Measurements from ENCODE around the gene PCLO. TPM values are rescaled to one million over a fixed set of nuclear protein-coding genes. Genes with fewer than 3 reads are reported as not detected.

PCLO gene
- total RNA-seq, 2 donors from 2014 or later, result 2.9 to 6.3 TPM

DNA sequence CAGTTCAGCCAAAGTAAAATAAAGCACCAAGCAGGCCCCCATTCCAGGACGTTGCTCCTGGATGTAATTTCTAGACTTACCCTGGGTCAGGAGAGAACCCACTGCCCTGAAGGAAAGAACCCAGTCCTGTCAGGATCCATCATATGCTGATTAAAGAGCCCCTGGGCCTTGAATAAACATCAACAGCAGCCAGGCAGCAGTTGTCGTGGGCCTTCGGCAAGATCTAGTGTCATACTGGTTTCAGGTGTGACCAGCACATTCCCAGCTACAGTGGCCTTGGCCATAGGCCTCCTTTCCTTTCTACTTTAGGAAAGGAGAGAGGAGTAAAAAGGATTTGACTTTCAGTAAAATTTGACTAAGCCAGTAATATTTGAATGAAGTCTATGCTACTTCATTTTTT, 430.0 kb downstream of the PCLO start:
- Histone ChIP-seq H3K36me3 (no peaks in the 10 kb centered on the region), H3K27ac (no peak overlapping the region), H3K9me3 (no peaks in the 10 kb centered on the region), H3K27me3 (no peaks in the 10 kb centered on the region), H3K4me1 (no peaks in the 10 kb centered on the region), H3K4me3 (no peak overlapping the region)
- TF ChIP-seq, protein P1, sequence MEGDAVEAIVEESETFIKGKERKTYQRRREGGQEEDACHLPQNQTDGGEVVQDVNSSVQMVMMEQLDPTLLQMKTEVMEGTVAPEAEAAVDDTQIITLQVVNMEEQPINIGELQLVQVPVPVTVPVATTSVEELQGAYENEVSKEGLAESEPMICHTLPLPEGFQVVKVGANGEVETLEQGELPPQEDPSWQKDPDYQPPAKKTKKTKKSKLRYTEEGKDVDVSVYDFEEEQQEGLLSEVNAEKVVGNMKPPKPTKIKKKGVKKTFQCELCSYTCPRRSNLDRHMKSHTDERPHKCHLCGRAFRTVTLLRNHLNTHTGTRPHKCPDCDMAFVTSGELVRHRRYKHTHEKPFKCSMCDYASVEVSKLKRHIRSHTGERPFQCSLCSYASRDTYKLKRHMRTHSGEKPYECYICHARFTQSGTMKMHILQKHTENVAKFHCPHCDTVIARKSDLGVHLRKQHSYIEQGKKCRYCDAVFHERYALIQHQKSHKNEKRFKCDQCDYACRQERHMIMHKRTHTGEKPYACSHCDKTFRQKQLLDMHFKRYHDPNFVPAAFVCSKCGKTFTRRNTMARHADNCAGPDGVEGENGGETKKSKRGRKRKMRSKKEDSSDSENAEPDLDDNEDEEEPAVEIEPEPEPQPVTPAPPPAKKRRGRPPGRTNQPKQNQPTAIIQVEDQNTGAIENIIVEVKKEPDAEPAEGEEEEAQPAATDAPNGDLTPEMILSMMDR (IDR thresholded peaks at IDR 0.05), result no peak
- DNase-seq (ENCODE audit: low spot score), result no peak

- H3K27ac ChIP-seq, result no peak overlapping the region
- DNase-seq (ENCODE audit: low spot score), result no peak
Measured at GRCh38 chr7:82729172-82730030, 433.3 kb downstream of the PCLO start.

GRCh38 chr7:82726038-82726800, 436.5 kb downstream of the PCLO start:
- TF ChIP-seq, protein P1 (IDR thresholded peaks at IDR 0.05), result no peak
- Histone ChIP-seq H3K36me3 (no peaks in the 10 kb centered on the region), H3K9me3 (no peaks in the 10 kb centered on the region), H3K27me3 (no peaks in the 10 kb centered on the region), H3K4me1 (no peaks in the 10 kb centered on the region), H3K27ac (no peak overlapping the region), H3K4me3 (no peak overlapping the region)
- no peak for DNase-seq (ENCODE audit: low spot score)

More at GRCh38 chr7:82729172-82730030, 433.3 kb downstream of the PCLO start:
- TF ChIP-seq, protein P1 (IDR thresholded peaks at IDR 0.05), result peak in 1 of 2 donors; percentile 65
- H3K4me3 ChIP-seq, result no peak overlapping the region
- no peaks in the 10 kb centered on the region for H3K36me3 ChIP-seq
- H3K4me1 ChIP-seq, result no peaks in the 10 kb centered on the region
- no peaks in the 10 kb centered on the region for H3K27me3 ChIP-seq
- no peaks in the 10 kb centered on the region for H3K9me3 ChIP-seq

- Histone ChIP-seq H3K9me3 (no peaks in the 10 kb centered on the region), H3K27me3 (no peaks in the 10 kb centered on the region), H3K36me3 (no peaks in the 10 kb centered on the region), H3K4me1 (no peaks in the 10 kb centered on the region), H3K27ac (no peak overlapping the region), H3K4me3 (no peak overlapping the region)
- DNase-seq (ENCODE audit: low spot score), result no peak
- TF ChIP-seq, protein P1 (IDR thresholded peaks at IDR 0.05), result no peak
Measured at GRCh38 chr7:82723411-82723810, 439.3 kb downstream of the PCLO start.

DNA sequence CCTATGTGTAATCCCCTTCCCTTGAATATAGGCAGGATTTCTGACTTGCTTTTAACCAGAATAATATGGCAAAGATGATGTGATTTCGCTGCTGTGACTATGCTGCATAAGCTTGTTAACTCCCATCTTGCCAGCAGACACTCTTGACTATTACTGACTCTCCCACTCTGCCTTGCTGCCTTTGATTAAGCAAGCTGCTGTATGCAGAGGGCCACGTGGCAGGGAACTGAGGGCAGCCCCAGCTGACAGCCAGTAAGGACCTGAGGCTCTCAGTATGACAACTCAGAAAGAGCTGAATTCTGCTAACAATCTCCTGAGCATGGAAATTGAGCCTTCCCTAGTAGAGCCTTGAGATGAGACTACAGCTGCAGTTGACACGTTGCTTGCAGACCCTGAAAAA, 439.7 kb downstream of the PCLO start:
- H3K4me1 ChIP-seq, result no peaks in the 10 kb centered on the region
- no peak for DNase-seq (ENCODE audit: low spot score)
- H3K4me3 ChIP-seq, result no peak overlapping the region
- H3K9me3 ChIP-seq, result no peaks in the 10 kb centered on the region
- H3K27ac ChIP-seq, result no peak overlapping the region
- no peaks in the 10 kb centered on the region for H3K36me3 ChIP-seq
- H3K27me3 ChIP-seq, result no peaks in the 10 kb centered on the region
- TF ChIP-seq, protein P1 (IDR thresholded peaks at IDR 0.05), result no peak
